B cell (primary cell): Measurements from ENCODE around the gene ARMH3.

Source experiments
- CTCF ChIP-seq: fragments of 200-600 bp; IDR thresholded peaks from one replicate; pipeline ENCODE4 v1.8.0; 2022; ENCODE audit warnings: antibody characterized with exemption, mild to moderate bottlenecking
- EZH2 ChIP-seq: IDR thresholded peaks from 2 replicates; pipeline ENCODE4 v1.6.1; 2012; ENCODE audit warnings: borderline replicate concordance, low read depth, mild to moderate bottlenecking, moderate library complexity, low read length; ENCODE audit not compliant: insufficient read depth, poor library complexity, severe bottlenecking

DNA sequence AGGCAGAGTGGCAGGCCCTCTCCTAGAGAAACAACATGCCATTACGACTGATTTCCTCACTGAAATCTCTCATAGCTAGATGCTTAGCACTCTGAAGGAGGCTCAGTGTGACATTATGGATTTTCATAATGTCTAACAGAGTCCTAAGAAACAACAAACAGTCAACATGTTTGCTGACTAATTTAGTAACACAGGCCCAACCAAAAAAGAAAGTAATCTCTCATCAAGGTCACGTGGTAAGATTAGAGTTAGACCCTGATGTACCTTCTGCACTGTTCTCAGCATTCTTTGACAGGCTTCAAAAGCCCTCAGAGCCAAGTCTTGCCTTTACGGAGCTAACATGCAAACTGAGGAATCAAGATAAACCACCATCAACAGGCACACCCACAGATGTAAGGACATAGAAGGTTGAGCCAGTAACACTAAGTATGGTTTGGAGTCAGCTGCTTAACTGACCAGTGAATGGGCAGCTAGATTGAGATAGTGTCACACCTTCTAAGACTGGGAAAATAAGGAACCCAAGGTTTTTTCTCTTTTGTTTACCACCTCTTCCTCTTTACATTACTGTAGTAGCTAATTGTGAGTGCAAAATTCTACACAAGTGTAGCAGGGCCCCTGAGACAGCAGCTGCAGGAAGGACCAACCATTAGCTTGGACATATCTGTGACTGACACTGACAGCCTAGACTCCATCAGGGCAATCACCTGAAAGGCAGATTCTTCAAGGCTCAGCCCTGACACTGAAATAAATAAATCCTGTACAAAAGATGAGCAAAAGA, 197.1 kb downstream of the ARMH3 start:
- TF ChIP-seq CTCF, result no peak
- TF ChIP-seq EZH2, result no peak
